GM19043 (cell line): ENCODE measurements around the gene RASAL2.

Experiments used
- ATAC-seq: cut with Tn5 transposase; IDR thresholded peaks from one replicate; pipeline ENCODE4 v1.9.1; 2021; ENCODE audit warnings: low read depth; ENCODE audit not compliant: unreplicated experiment

The RASAL2 gene

GRCh38 chr1:178417858-178418257 is 324.0 kb downstream of the RASAL2 start:
- no peak for ATAC-seq

GRCh38 chr1:178418284-178418955 is 324.5 kb downstream of the RASAL2 start:
- peak; percentile 93 for ATAC-seq

- no peak for ATAC-seq
Observed at GRCh38 chr1:178434360-178434759, 340.5 kb downstream of the RASAL2 start.

- no peak for ATAC-seq
Observed at GRCh38 chr1:178434899-178435435, 341.1 kb downstream of the RASAL2 start.

GRCh38 chr1:178436899-178437298 is 343.0 kb downstream of the RASAL2 start:
- no peak for ATAC-seq

- ATAC-seq: no peak
Observed at GRCh38 chr1:178438432-178438831, 344.5 kb downstream of the RASAL2 start.

GRCh38 chr1:178442925-178443324 is 349.0 kb downstream of the RASAL2 start:
- no peak for ATAC-seq

GRCh38 chr1:178450871-178451270 is 357.0 kb downstream of the RASAL2 start:
- ATAC-seq: no peak

- ATAC-seq: no peak
Observed at GRCh38 chr1:178451529-178451928, 357.6 kb downstream of the RASAL2 start.

- no peak for ATAC-seq
Observed at GRCh38 chr1:178452013-178452412, 358.1 kb downstream of the RASAL2 start.

- ATAC-seq: no peak
Observed at GRCh38 chr1:178456472-178456871, 362.6 kb downstream of the RASAL2 start.

GRCh38 chr1:178457651-178458050 is 363.7 kb downstream of the RASAL2 start:
- ATAC-seq: no peak

GRCh38 chr1:178458203-178458602 is 364.3 kb downstream of the RASAL2 start:
- ATAC-seq: no peak

- ATAC-seq: no peak
Observed at GRCh38 chr1:178461104-178461503, 367.2 kb downstream of the RASAL2 start.

GRCh38 chr1:178461701-178462100 is 367.8 kb downstream of the RASAL2 start:
- no peak for ATAC-seq

GRCh38 chr1:178464141-178464540 is 370.2 kb downstream of the RASAL2 start:
- ATAC-seq: no peak

GRCh38 chr1:178464566-178464965 is 370.7 kb downstream of the RASAL2 start:
- no peak for ATAC-seq

- ATAC-seq: no peak
Observed at GRCh38 chr1:178465011-178465410, 371.1 kb downstream of the RASAL2 start.

- ATAC-seq: no peak
Observed at GRCh38 chr1:178467837-178468236, 373.9 kb downstream of the RASAL2 start.

GRCh38 chr1:178470411-178470960 is 376.6 kb downstream of the RASAL2 start:
- ATAC-seq: no peak

GRCh38 chr1:178472531-178472930 is 378.6 kb downstream of the RASAL2 start:
- no peak for ATAC-seq

GRCh38 chr1:178477373-178477772 is 383.5 kb downstream of the RASAL2 start:
- ATAC-seq: no peak
